Measurements from ENCODE around the gene PSME1.

PSME1 gene

GRCh38 chr14:24184104-24184970, 48.3 kb downstream of the PSME1 start:
- no peaks in the 10 kb centered on the region for H3K27me3 ChIP-seq (ENCODE audit: insufficient read depth, low read length)
- no peak overlapping the region for H4K12ac ChIP-seq (ENCODE audit: low read depth, low read length)
- H4K91ac ChIP-seq (ENCODE audit: low read depth, low read length) = no peak overlapping the region
- no peak overlapping the region for H3K23ac ChIP-seq (ENCODE audit: low read length)
- no peak overlapping the region for H3K4me2 ChIP-seq (ENCODE audit: low read length)
- H3K27ac ChIP-seq (ENCODE audit: low read depth, low read length) = no peak overlapping the region
- no peak overlapping the region for H2BK120ac ChIP-seq (ENCODE audit: insufficient read depth, low read length, poor library complexity)
- peaks cover 67 to 78% of the 10 kb centered on the region in 2 experiments for H3K36me3 ChIP-seq (ENCODE audit: control insufficient read depth in 1 of 2, insufficient read depth in 2 of 2, low read length in 2 of 2)
- H3K9me3 ChIP-seq (ENCODE audit: insufficient read depth, low read depth, low read length) = no peaks in the 10 kb centered on the region
- no peak overlapping the region for H3K9ac ChIP-seq (ENCODE audit: low read length)
- peaks cover 4% of the 10 kb centered on the region for H3K79me2 ChIP-seq (ENCODE audit: control insufficient read depth, insufficient read depth, low read length, poor library complexity)
- H3K4me3 ChIP-seq (ENCODE audit: low read depth, low read length) = no peak overlapping the region
- WGBS (ENCODE audit: extremely low coverage, insufficient coverage, insufficient read length) = no CpG with 5 or more reads among the region's 19 CpGs
- no peak overlapping the region for H4K8ac ChIP-seq (ENCODE audit: low read depth, low read length)
- no peak overlapping the region for H3K4ac ChIP-seq (ENCODE audit: low read depth, low read length)
- H2AK5ac ChIP-seq (ENCODE audit: low read length) = no peak overlapping the region
- H3K4me1 ChIP-seq (ENCODE audit: control insufficient read depth in 1 of 2, insufficient read depth in 2 of 2, low read length in 2 of 2) = peaks cover 0 to 2% of the 10 kb centered on the region in 2 experiments
- no peak overlapping the region for H2AFZ ChIP-seq (ENCODE audit: insufficient read depth, low read length, poor library complexity)
- no peak for DNase-seq
- no peak overlapping the region for H3K18ac ChIP-seq (ENCODE audit: low read length)
- H3K14ac ChIP-seq (ENCODE audit: low read length) = no peak overlapping the region
- no peak overlapping the region for H2BK12ac ChIP-seq (ENCODE audit: low read length)
- peaks cover 4% of the 10 kb centered on the region for H3K79me1 ChIP-seq (ENCODE audit: low read length)
- H2BK5ac ChIP-seq (ENCODE audit: low read depth, low read length, poor library complexity) = no peak overlapping the region

- Histone ChIP-seq H3K27me3 (ENCODE audit: insufficient read depth, low read length) (no peaks in the 10 kb centered on the region), H2BK12ac (ENCODE audit: low read length) (no peak overlapping the region)
Measured at GRCh38 chr14:24185026-24185425, 49.0 kb downstream of the PSME1 start.

DNA sequence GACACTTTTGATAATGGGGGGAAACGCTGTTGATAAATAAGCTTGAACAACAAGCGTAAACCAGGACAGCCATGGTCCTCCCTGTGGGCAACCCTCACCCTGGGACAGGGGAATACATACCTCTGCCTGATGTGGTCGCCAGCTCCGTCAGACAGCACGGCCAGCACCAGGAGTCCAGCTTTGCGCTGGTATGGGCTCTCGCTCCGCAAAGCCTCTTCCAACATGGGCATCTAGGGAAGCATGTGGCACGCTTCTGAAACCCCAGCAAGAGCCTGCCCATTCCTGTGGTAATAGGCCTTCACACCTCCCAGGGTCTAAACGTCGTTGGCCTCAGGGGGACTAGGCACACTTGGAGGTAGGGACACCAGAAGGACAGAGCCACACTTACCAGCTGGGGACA, 49.7 kb downstream of the PSME1 start:
- H3K4me3 ChIP-seq (ENCODE audit: low read depth, low read length) = no peak overlapping the region
- peaks cover 54 to 73% of the 10 kb centered on the region in 2 experiments for H3K36me3 ChIP-seq (ENCODE audit: control insufficient read depth in 1 of 2, insufficient read depth in 2 of 2, low read length in 2 of 2)
- no peak overlapping the region for H3K23ac ChIP-seq (ENCODE audit: low read length)
- no peak overlapping the region for H3K18ac ChIP-seq (ENCODE audit: low read length)
- H2BK5ac ChIP-seq (ENCODE audit: low read depth, low read length, poor library complexity) = no peak overlapping the region
- no peak overlapping the region for H4K91ac ChIP-seq (ENCODE audit: low read depth, low read length)
- H3K9me3 ChIP-seq (ENCODE audit: insufficient read depth, low read depth, low read length) = no peaks in the 10 kb centered on the region
- H4K8ac ChIP-seq (ENCODE audit: low read depth, low read length) = no peak overlapping the region
- no peak overlapping the region for H2AFZ ChIP-seq (ENCODE audit: insufficient read depth, low read length, poor library complexity)
- H2BK12ac ChIP-seq (ENCODE audit: low read length) = no peak overlapping the region
- no peak overlapping the region for H3K14ac ChIP-seq (ENCODE audit: low read length)
- H3K9ac ChIP-seq (ENCODE audit: low read length) = no peak overlapping the region
- H3K4me2 ChIP-seq (ENCODE audit: low read length) = no peak overlapping the region
- H3K79me1 ChIP-seq (ENCODE audit: low read length) = peaks cover 4% of the 10 kb centered on the region
- no peak overlapping the region for H2BK120ac ChIP-seq (ENCODE audit: insufficient read depth, low read length, poor library complexity)
- H3K79me2 ChIP-seq (ENCODE audit: control insufficient read depth, insufficient read depth, low read length, poor library complexity) = peaks cover 4% of the 10 kb centered on the region
- no peak overlapping the region for H4K12ac ChIP-seq (ENCODE audit: low read depth, low read length)
- no CpG with 5 or more reads among the region's 11 CpGs for WGBS (ENCODE audit: extremely low coverage, insufficient coverage, insufficient read length)
- no peak for DNase-seq
- H2AK5ac ChIP-seq (ENCODE audit: low read length) = no peak overlapping the region
- H3K4ac ChIP-seq (ENCODE audit: low read depth, low read length) = no peak overlapping the region
- no peaks in the 10 kb centered on the region for H3K27me3 ChIP-seq (ENCODE audit: insufficient read depth, low read length)
- H3K4me1 ChIP-seq (ENCODE audit: control insufficient read depth in 1 of 2, insufficient read depth in 2 of 2, low read length in 2 of 2) = peaks cover 2 to 3% of the 10 kb centered on the region in 2 experiments
- no peak overlapping the region for H3K27ac ChIP-seq (ENCODE audit: low read depth, low read length)

More at GRCh38 chr14:24185026-24185425, 49.0 kb downstream of the PSME1 start:
- H2BK5ac ChIP-seq (ENCODE audit: low read depth, low read length, poor library complexity) = no peak overlapping the region
- no peak overlapping the region for H2AK5ac ChIP-seq (ENCODE audit: low read length)
- peaks cover 2 to 3% of the 10 kb centered on the region in 2 experiments for H3K4me1 ChIP-seq (ENCODE audit: control insufficient read depth in 1 of 2, insufficient read depth in 2 of 2, low read length in 2 of 2)
- no peak overlapping the region for H3K9ac ChIP-seq (ENCODE audit: low read length)
- no peak overlapping the region for H3K27ac ChIP-seq (ENCODE audit: low read depth, low read length)
- no peak overlapping the region for H4K12ac ChIP-seq (ENCODE audit: low read depth, low read length)
- H3K4me2 ChIP-seq (ENCODE audit: low read length) = no peak overlapping the region
- H4K91ac ChIP-seq (ENCODE audit: low read depth, low read length) = no peak overlapping the region
- no peak overlapping the region for H3K18ac ChIP-seq (ENCODE audit: low read length)
- H3K4me3 ChIP-seq (ENCODE audit: low read depth, low read length) = no peak overlapping the region
- no peaks in the 10 kb centered on the region for H3K9me3 ChIP-seq (ENCODE audit: insufficient read depth, low read depth, low read length)
- no peak overlapping the region for H3K14ac ChIP-seq (ENCODE audit: low read length)
- no peak for DNase-seq
- H4K8ac ChIP-seq (ENCODE audit: low read depth, low read length) = no peak overlapping the region
- H3K4ac ChIP-seq (ENCODE audit: low read depth, low read length) = no peak overlapping the region
- no CpG with 5 or more reads among the region's 7 CpGs for WGBS (ENCODE audit: extremely low coverage, insufficient coverage, insufficient read length)
- no peak overlapping the region for H2BK120ac ChIP-seq (ENCODE audit: insufficient read depth, low read length, poor library complexity)
- H3K36me3 ChIP-seq (ENCODE audit: control insufficient read depth in 1 of 2, insufficient read depth in 2 of 2, low read length in 2 of 2) = peaks cover 60 to 74% of the 10 kb centered on the region in 2 experiments
- peaks cover 4% of the 10 kb centered on the region for H3K79me2 ChIP-seq (ENCODE audit: control insufficient read depth, insufficient read depth, low read length, poor library complexity)
- H2AFZ ChIP-seq (ENCODE audit: insufficient read depth, low read length, poor library complexity) = no peak overlapping the region
- peaks cover 4% of the 10 kb centered on the region for H3K79me1 ChIP-seq (ENCODE audit: low read length)
- H3K23ac ChIP-seq (ENCODE audit: low read length) = no peak overlapping the region

DNA sequence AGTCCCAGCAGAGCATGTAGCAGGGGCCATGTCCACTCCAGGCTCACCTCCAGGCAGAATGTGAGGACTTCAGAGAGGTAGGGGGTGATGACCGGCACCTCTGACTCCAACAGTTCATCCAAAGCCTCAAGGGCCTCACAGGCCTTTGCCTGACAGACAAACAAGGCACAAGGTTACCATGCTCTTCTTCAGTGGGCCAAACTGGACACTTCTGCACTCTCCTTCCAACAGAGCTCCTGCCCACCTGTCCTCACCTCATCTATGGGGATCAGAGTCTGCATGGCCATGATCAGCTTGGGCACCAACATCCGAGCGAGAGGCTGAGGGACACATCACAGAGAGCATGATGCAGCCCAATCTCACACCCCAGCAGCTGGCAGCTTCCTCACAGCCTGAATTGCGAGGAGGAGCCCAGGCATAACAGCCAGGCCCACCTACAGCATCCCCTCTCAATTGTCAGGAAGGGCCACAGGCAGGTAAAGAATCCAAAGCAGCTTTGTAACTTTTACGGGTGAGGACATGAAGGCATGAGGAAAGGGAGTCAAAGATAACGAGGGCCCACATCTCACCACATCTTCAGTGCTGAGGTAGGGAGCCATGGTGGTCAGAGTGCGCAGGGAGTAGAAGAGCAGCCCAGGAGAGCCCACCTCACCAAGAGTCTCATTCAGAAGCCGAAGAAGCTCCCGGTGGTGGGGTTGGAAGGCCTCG, 51.0 kb downstream of the PSME1 start:
- H3K18ac ChIP-seq (ENCODE audit: low read length) = no peak overlapping the region
- H3K4ac ChIP-seq (ENCODE audit: low read depth, low read length) = no peak overlapping the region
- H3K4me2 ChIP-seq (ENCODE audit: low read length) = no peak overlapping the region
- H3K79me1 ChIP-seq (ENCODE audit: low read length) = peaks cover 4% of the 10 kb centered on the region
- DNase-seq = no peak
- H3K27me3 ChIP-seq (ENCODE audit: insufficient read depth, low read length) = no peaks in the 10 kb centered on the region
- no peak overlapping the region for H4K8ac ChIP-seq (ENCODE audit: low read depth, low read length)
- no peak overlapping the region for H3K4me3 ChIP-seq (ENCODE audit: low read depth, low read length)
- no peak overlapping the region for H3K27ac ChIP-seq (ENCODE audit: low read depth, low read length)
- peaks cover 4% of the 10 kb centered on the region for H3K79me2 ChIP-seq (ENCODE audit: control insufficient read depth, insufficient read depth, low read length, poor library complexity)
- H3K4me1 ChIP-seq (ENCODE audit: control insufficient read depth in 1 of 2, insufficient read depth in 2 of 2, low read length in 2 of 2) = peaks cover 2 to 3% of the 10 kb centered on the region in 2 experiments
- WGBS (ENCODE audit: extremely low coverage, insufficient coverage, insufficient read length) = no CpG with 5 or more reads among the region's 10 CpGs
- H3K9ac ChIP-seq (ENCODE audit: low read length) = no peak overlapping the region
- H2AK5ac ChIP-seq (ENCODE audit: low read length) = no peak overlapping the region
- no peak overlapping the region for H3K23ac ChIP-seq (ENCODE audit: low read length)
- H2BK12ac ChIP-seq (ENCODE audit: low read length) = no peak overlapping the region
- H3K14ac ChIP-seq (ENCODE audit: low read length) = no peak overlapping the region
- H2BK120ac ChIP-seq (ENCODE audit: insufficient read depth, low read length, poor library complexity) = no peak overlapping the region
- H4K12ac ChIP-seq (ENCODE audit: low read depth, low read length) = no peak overlapping the region
- peaks cover 49 to 64% of the 10 kb centered on the region in 2 experiments for H3K36me3 ChIP-seq (ENCODE audit: control insufficient read depth in 1 of 2, insufficient read depth in 2 of 2, low read length in 2 of 2)
- no peaks in the 10 kb centered on the region for H3K9me3 ChIP-seq (ENCODE audit: insufficient read depth, low read depth, low read length)
- no peak overlapping the region for H2BK5ac ChIP-seq (ENCODE audit: low read depth, low read length, poor library complexity)
- no peak overlapping the region for H2AFZ ChIP-seq (ENCODE audit: insufficient read depth, low read length, poor library complexity)
- no peak overlapping the region for H4K91ac ChIP-seq (ENCODE audit: low read depth, low read length)
